CD4-positive, alpha-beta T cell (primary cell): ENCODE results near the gene RPL23. TPM values are rescaled to one million over a fixed set of nuclear protein-coding genes. Genes with fewer than 3 reads are reported as not detected.

Experiments used
- ATAC-seq: fragments of 200-7000 bp; cut with Tn5 transposase; one replicate; pipeline ENCODE4 v1.10.0; 2022; ENCODE audit warnings: mild to moderate bottlenecking; ENCODE audit not compliant: poor library complexity
- CTCF ChIA-PET: fragments of 350-600 bp; sonication (Branson Sonifier 250); formaldehyde crosslinking; loops from one replicate; lab custom pipeline; 2021; ENCODE audit warnings: antibody characterized with exemption, inconsistent platforms; lab: Charles Lee
- POLR2A ChIA-PET: fragments of 350-600 bp; sonication (Branson Sonifier 250); formaldehyde crosslinking; loops from one replicate; lab custom pipeline; 2021; ENCODE audit warnings: antibody characterized with exemption, inconsistent platforms; lab: Charles Lee
- DNase-seq, 14 experiments: peaks; one replicate each; pipeline ENCODE4 v3.0.0-alpha.2; 2013 to 2020; ENCODE audit warnings: mixed read lengths in 2 of 14
- H3K27ac ChIP-seq, 2 donors: one replicate each; pipeline versions ENCODE4 v1.5.1 to v1.7.0; 2013; ENCODE audit warnings: low read length in 2 of 2, low read depth in 1 of 2, mild to moderate bottlenecking in 1 of 2
- H3K27me3 ChIP-seq, 2 experiments: 1 replicate in 1 of 2; 2 replicates in 1 of 2; pipeline versions ENCODE4 v1.6.1 to v1.7.0; 2013; ENCODE audit warnings: low read length in 2 of 2, control low read depth in 1 of 2, mild to moderate bottlenecking in 1 of 2, moderate library complexity in 1 of 2; ENCODE audit not compliant: insufficient read depth in 2 of 2, control insufficient read depth in 1 of 2
- H3K36me3 ChIP-seq: one replicate; pipeline ENCODE4 v1.6.1; 2013; ENCODE audit warnings: low read length, control low read depth; ENCODE audit not compliant: insufficient read depth
- H3K4me1 ChIP-seq: one replicate; pipeline ENCODE4 v1.6.1; 2013; ENCODE audit warnings: low read length, control low read depth; ENCODE audit not compliant: insufficient read depth
- H3K4me3 ChIP-seq: one replicate; pipeline ENCODE4 v1.5.1; 2013; ENCODE audit warnings: mild to moderate bottlenecking, low read length, moderate library complexity
- H3K9me3 ChIP-seq, 2 experiments: 1 replicate in 1 of 2; 2 replicates in 1 of 2; pipeline versions ENCODE4 v1.6.1 to v1.7.0; 2013; ENCODE audit warnings: low read length in 2 of 2, mild to moderate bottlenecking in 2 of 2, control low read depth in 1 of 2, moderate library complexity in 1 of 2; ENCODE audit not compliant: control insufficient read depth in 1 of 2, insufficient read depth in 1 of 2
- H3K27ac Mint-ChIP-seq: one replicate; pipeline ENCODE4 v1.8.0; 2020; ENCODE audit warnings: mixed read lengths
- H3K27me3 Mint-ChIP-seq: one replicate; pipeline ENCODE4 v1.8.0; 2021; ENCODE audit warnings: mixed read lengths
- H3K36me3 Mint-ChIP-seq: one replicate; pipeline ENCODE4 v1.8.0; 2021; ENCODE audit warnings: low read depth, mixed read lengths
- H3K4me1 Mint-ChIP-seq: one replicate; pipeline ENCODE4 v1.8.0; 2021; ENCODE audit warnings: low read depth, mixed read lengths
- H3K4me3 Mint-ChIP-seq: one replicate; pipeline ENCODE4 v1.8.0; 2020; ENCODE audit warnings: mild to moderate bottlenecking, mixed read lengths
- H3K9me3 Mint-ChIP-seq: one replicate; pipeline ENCODE4 v1.8.0; 2020; ENCODE audit warnings: mixed read lengths
- intact Hi-C, 2 experiments: fragments of 100-400 bp; cut with DNase I in 1 of 2; cut with micrococcal nuclease in 1 of 2; formaldehyde crosslinking; loops; one replicate each; pipeline versions ENCODE4 v1.15.1 to v1.9.0; 2023 to 2025; cut with DNase I, micrococcal nuclease
- total RNA-seq, 174 experiments: library from RNA in 2 of 174; stranded (reverse) in 2 of 174; gene quantifications; one replicate each; pipeline ENCODE4 v1.2.3 and lab custom pipeline; 2021 to 2026
- TF ChIP-seq, protein P1 (sequence below): fragments of 200-600 bp; IDR thresholded peaks from one replicate; pipeline ENCODE4 v1.8.0; 2022; ENCODE audit warnings: antibody characterized with exemption, mild to moderate bottlenecking

Gene RPL23
- total RNA-seq, 2 experiments from 2014 or later: 2,293 to 2,296 TPM

DNA sequence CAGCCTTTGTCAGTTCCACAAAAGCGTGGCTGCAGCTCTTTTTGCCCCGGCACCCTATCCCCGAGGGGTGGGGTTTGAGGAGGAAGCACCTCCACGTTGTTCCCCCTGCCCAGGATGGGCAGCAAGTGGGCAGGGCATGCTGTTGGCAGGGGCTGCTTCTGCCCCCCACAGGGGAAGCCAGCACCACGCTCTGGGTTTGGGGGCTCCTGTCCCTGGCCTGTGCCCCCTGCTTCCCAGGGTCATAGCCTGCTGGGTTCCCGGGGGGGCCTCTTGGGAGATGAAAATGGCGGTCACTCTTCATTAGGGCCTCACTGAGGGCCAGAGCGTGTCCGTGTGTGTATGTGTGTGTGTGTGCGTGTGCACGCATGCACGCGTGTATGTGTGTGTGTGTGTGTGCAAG is 39.1 kb upstream of the RPL23 start:
- H3K27ac ChIP-seq: peak overlapping the region; percentile 32 to 71
- no peak overlapping the region for H3K4me3 ChIP-seq
- H3K36me3 ChIP-seq: peaks cover 77% of the 10 kb centered on the region
- no peak overlapping the region for H3K4me3 Mint-ChIP-seq
- ChIA-PET CTCF (interaction anchor here (1.9 kb wide), 1 partner anchor 21 kb away, joined by 6 read pairs; no protein-coding TSS in a partner anchor), POLR2A (interaction anchor here (1.4 to 4.5 kb wide), 3 partner anchors 8 to 39 kb away, joined by 3 to 56 read pairs (median 6); partner anchors contain the start of gene LASP1)
- H3K27me3 ChIP-seq: no peaks in the 10 kb centered on the region
- H3K9me3 Mint-ChIP-seq: no peaks in the 10 kb centered on the region
- no peaks in the 10 kb centered on the region for H3K9me3 ChIP-seq
- H3K27ac Mint-ChIP-seq: peak overlapping the region; percentile 89
- DNase-seq (no peak), ATAC-seq (no peak)
- TF ChIP-seq, protein P1, sequence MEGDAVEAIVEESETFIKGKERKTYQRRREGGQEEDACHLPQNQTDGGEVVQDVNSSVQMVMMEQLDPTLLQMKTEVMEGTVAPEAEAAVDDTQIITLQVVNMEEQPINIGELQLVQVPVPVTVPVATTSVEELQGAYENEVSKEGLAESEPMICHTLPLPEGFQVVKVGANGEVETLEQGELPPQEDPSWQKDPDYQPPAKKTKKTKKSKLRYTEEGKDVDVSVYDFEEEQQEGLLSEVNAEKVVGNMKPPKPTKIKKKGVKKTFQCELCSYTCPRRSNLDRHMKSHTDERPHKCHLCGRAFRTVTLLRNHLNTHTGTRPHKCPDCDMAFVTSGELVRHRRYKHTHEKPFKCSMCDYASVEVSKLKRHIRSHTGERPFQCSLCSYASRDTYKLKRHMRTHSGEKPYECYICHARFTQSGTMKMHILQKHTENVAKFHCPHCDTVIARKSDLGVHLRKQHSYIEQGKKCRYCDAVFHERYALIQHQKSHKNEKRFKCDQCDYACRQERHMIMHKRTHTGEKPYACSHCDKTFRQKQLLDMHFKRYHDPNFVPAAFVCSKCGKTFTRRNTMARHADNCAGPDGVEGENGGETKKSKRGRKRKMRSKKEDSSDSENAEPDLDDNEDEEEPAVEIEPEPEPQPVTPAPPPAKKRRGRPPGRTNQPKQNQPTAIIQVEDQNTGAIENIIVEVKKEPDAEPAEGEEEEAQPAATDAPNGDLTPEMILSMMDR: no peak
- H3K27me3 Mint-ChIP-seq: no peaks in the 10 kb centered on the region
- H3K4me1 ChIP-seq: peaks cover 96% of the 10 kb centered on the region
- peaks cover 65% of the 10 kb centered on the region for H3K36me3 Mint-ChIP-seq
- intact Hi-C loops: no loop called here
- peaks cover 88% of the 10 kb centered on the region for H3K4me1 Mint-ChIP-seq

DNA sequence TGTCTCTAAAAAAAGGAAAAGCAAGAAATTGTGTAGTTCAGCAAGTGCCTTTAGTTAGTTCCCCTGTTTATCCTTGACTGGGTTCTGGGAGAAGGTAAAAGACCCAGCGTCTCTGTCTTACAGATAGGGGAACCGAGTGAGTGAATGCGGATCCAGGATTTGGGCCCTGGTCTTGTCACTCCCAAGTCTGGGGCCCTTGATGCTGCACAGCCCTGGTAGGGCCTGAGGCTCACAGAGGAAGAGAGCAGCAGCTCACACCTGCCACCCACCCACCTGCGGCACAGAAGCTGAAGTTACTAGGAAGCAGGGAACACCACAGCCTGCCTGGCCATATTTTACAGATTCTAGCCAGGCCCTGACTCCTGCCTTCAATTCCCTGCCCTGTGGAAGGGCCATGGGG is 38.6 kb upstream of the RPL23 start:
- peak overlapping the region; percentile 47 for H3K4me3 Mint-ChIP-seq
- intact Hi-C loops: no loop called here
- H3K27ac ChIP-seq: peak overlapping the region; percentile 32 to 71
- peaks cover 62% of the 10 kb centered on the region for H3K36me3 Mint-ChIP-seq
- CTCF ChIA-PET: interaction anchor here (1.1 to 2.4 kb wide), 2 partner anchors 21 to 91 kb away, joined by 6 read pairs; no protein-coding TSS in a partner anchor
- H3K9me3 Mint-ChIP-seq: no peaks in the 10 kb centered on the region
- peaks cover 77% of the 10 kb centered on the region for H3K36me3 ChIP-seq
- peak overlapping the region; percentile 89 for H3K27ac Mint-ChIP-seq
- H3K4me1 Mint-ChIP-seq: peaks cover 86% of the 10 kb centered on the region
- ATAC-seq: no peak
- no peaks in the 10 kb centered on the region for H3K9me3 ChIP-seq
- DNase-seq: no peak
- H3K27me3 Mint-ChIP-seq: no peaks in the 10 kb centered on the region
- POLR2A ChIA-PET: interaction anchor here (1.0 to 4.5 kb wide), 5 partner anchors 15 to 261 kb away, joined by 3 to 56 read pairs (median 6); partner anchors contain the start of genes LASP1 and RPL23
- no peak overlapping the region for H3K4me3 ChIP-seq
- TF ChIP-seq, protein P1: no peak
- peaks cover 96% of the 10 kb centered on the region for H3K4me1 ChIP-seq
- H3K27me3 ChIP-seq: no peaks in the 10 kb centered on the region

DNA sequence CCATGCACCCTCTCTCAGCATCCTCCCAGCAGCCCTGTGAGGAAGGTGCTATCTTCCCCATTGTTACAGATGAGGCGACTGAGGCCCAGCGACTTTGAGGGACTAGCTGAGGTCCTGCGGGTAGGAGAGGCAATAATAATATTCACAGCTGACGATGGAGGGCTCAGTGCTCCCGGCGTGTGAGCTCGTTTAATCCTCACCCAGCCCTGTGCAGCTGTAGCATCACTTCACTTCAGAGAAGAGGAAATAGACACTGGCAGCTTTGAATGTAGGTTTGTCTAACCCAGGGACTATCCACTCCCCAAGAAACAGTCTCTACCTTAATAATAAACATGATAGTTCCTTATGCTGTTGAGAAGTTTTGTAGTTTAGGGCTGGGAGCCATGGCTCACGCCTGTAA is 37.9 kb upstream of the RPL23 start:
- DNase-seq (peak in 3 of 14 experiments; percentile 27 to 55 (median 47)), ATAC-seq (peak; percentile 73)
- Histone ChIP-seq H3K36me3 (peaks cover 77% of the 10 kb centered on the region), H3K27ac (peak overlapping the region; percentile 32 to 71), H3K27me3 (no peaks in the 10 kb centered on the region), H3K4me1 (peaks cover 96% of the 10 kb centered on the region), H3K9me3 (no peaks in the 10 kb centered on the region), H3K4me3 (no peak overlapping the region)
- Mint-ChIP-seq H3K27me3 (no peaks in the 10 kb centered on the region), H3K36me3 (peaks cover 64% of the 10 kb centered on the region), H3K4me1 (peaks cover 86% of the 10 kb centered on the region), H3K27ac (peak overlapping the region; percentile 89), H3K9me3 (no peaks in the 10 kb centered on the region), H3K4me3 (peak overlapping the region; percentile 47)
- intact Hi-C loops: loop anchor here in 1 of 2 experiments (2.0 kb wide), 1 partner anchor 21 kb away; the partner anchor contains the start of gene LASP1
- TF ChIP-seq, protein P1: no peak
- POLR2A ChIA-PET: interaction anchor here (1.0 to 4.5 kb wide), 5 partner anchors 14 to 262 kb away, joined by 3 to 56 read pairs (median 6); partner anchors contain the start of genes LASP1 and RPL23
- CTCF ChIA-PET: interaction anchor here (0.5 to 2.4 kb wide), 3 partner anchors 21 to 128 kb away, joined by 3 to 6 read pairs (median 6); no protein-coding TSS in a partner anchor
